Stomach (tissue), 4 donors: ENCODE data around the gene FATE1.

Source experiments
- EP300 ChIP-seq: sonication (generic); formaldehyde crosslinking; IDR thresholded peaks from one replicate; pipeline ENCODE4 v1.6.1; 2017; ENCODE audit warnings: antibody characterized with exemption
- POLR2A ChIP-seq, 4 donors: fragments of 450-650 bp; IDR thresholded peaks; one replicate each; pipeline ENCODE4 v1.6.1; 2016; ENCODE audit warnings: antibody characterized with exemption in 4 of 4, control low read depth in 2 of 4, mild to moderate bottlenecking in 1 of 4, moderate library complexity in 1 of 4
- POLR2AphosphoS5 ChIP-seq, 3 donors: sonication (generic); formaldehyde crosslinking; IDR thresholded peaks; one replicate each; pipeline ENCODE4 v1.6.1; 2016; ENCODE audit warnings: antibody characterized with exemption in 3 of 3
- TF ChIP-seq, protein P1 (sequence below), 7 experiments: fragments of 450-650 bp in 4 of 7; fragments of 200-600 bp in 3 of 7; sonication (generic) in 3 of 7; IDR thresholded peaks; one replicate each; pipeline ENCODE4 v1.5.1; 2016 to 2019; ENCODE audit warnings: antibody characterized with exemption in 7 of 7, control low read depth in 2 of 7, mild to moderate bottlenecking in 1 of 7

DNA sequence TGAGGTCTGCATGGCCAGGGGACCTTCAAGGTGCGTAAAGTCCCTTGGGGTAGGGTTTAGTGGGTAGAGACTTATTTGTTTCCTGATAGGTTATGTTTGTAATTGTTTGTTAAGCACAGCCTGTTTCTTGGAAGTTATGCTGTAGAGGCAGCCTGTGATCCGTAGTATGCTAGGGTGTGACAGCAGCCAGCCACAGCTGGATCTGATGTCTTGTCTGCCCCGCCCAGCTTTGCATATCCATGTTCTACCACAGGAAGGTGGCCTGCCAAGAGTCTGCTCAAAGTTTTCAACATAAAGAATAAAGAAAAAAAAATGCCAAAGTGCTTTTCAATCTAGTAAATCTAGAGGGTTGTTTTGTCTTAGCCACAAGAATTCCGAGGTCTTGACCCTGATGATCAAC lies 39.6 kb upstream of the FATE1 start:
- TF ChIP-seq EP300 (no peak), POLR2A (IDR thresholded peaks at IDR 0.05) (no peak), POLR2AphosphoS5 (IDR thresholded peaks at IDR 0.05) (no peak)
- TF ChIP-seq, protein P1, sequence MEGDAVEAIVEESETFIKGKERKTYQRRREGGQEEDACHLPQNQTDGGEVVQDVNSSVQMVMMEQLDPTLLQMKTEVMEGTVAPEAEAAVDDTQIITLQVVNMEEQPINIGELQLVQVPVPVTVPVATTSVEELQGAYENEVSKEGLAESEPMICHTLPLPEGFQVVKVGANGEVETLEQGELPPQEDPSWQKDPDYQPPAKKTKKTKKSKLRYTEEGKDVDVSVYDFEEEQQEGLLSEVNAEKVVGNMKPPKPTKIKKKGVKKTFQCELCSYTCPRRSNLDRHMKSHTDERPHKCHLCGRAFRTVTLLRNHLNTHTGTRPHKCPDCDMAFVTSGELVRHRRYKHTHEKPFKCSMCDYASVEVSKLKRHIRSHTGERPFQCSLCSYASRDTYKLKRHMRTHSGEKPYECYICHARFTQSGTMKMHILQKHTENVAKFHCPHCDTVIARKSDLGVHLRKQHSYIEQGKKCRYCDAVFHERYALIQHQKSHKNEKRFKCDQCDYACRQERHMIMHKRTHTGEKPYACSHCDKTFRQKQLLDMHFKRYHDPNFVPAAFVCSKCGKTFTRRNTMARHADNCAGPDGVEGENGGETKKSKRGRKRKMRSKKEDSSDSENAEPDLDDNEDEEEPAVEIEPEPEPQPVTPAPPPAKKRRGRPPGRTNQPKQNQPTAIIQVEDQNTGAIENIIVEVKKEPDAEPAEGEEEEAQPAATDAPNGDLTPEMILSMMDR (IDR thresholded peaks at IDR 0.05): no peak
